Measurements from ENCODE around the gene ETHE1. TPM values are rescaled to one million over a fixed set of nuclear protein-coding genes. Genes with fewer than 3 reads are reported as not detected.

The ETHE1 gene
- total RNA-seq, 3 donors from 2014 or later: 29.3 to 36.8 (median 33.7) TPM

DNA sequence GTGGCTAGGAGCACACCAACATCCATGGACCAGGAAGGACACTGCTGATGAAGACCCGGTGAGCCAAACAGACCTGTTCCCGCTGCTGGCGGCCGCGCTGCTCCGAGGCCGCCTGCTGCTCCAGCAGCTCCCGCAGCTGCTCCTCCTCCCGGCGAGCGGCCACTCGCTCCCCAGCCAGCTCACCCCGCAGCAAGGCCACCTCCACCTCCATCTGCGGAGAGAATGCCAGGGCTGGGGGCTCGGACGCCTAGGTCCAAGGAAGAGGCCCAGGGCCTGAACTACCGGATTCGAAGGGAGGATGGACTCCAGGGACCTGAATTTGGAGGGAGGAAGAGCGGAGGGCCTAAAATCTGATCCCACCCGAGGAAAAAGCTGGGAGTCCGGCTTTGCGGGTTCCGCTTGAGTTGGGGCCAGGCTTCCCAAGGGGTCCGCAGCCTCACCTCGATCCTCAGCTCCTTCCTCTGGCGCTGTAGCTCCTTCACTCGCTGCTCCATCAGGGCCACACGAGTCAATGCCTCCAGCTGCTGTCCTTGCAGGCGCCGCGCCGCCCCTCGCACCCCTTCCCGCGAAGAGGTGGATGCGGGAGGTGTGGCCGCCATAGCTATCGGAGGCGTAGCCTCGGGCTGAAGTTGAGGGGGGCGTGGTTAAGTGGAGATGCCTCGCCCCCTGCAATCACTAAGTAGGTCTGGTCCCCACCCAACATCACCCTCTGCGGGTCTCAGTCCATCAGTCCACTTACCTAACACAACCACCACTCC, 25.2 kb downstream of the ETHE1 start:
- Mint-ChIP-seq H3K4me3 (peak overlapping the region; percentile 88), H3K36me3 (ENCODE audit: insufficient read depth) (peaks cover 21% of the 10 kb centered on the region), H3K27me3 (ENCODE audit: low read depth) (no peaks in the 10 kb centered on the region), H3K4me1 (ENCODE audit: low read depth) (peaks cover 31% of the 10 kb centered on the region), H3K9me3 (no peaks in the 10 kb centered on the region)
- DNase-seq (no peak), ATAC-seq (no peak)

DNA sequence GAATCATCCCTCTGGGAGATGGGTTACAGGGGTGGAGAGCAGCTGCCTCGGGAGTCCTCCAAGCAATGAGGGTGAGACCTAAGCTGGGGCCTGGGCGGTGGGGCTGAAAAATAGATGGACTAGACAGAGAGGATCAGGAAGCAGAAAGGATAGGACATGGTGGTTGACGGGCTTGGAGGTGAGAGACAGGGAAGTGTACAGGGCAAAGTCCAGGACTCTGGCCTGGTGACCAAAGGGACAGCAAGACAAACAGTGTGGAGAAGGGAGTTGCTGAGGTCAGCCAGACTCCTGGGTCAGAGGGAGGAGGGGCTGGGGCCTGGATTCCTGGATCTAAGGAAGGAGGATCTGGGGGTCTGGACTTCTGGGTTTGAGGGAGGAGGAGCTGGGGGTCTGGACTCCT, 28.0 kb downstream of the ETHE1 start:
- no peak overlapping the region for H3K4me3 Mint-ChIP-seq
- no peak for DNase-seq
- H3K27me3 Mint-ChIP-seq (ENCODE audit: low read depth): no peaks in the 10 kb centered on the region
- ATAC-seq: no peak
- no peaks in the 10 kb centered on the region for H3K9me3 Mint-ChIP-seq
- peaks cover 19% of the 10 kb centered on the region for H3K4me1 Mint-ChIP-seq (ENCODE audit: low read depth)
- peaks cover 31% of the 10 kb centered on the region for H3K36me3 Mint-ChIP-seq (ENCODE audit: insufficient read depth)

DNA sequence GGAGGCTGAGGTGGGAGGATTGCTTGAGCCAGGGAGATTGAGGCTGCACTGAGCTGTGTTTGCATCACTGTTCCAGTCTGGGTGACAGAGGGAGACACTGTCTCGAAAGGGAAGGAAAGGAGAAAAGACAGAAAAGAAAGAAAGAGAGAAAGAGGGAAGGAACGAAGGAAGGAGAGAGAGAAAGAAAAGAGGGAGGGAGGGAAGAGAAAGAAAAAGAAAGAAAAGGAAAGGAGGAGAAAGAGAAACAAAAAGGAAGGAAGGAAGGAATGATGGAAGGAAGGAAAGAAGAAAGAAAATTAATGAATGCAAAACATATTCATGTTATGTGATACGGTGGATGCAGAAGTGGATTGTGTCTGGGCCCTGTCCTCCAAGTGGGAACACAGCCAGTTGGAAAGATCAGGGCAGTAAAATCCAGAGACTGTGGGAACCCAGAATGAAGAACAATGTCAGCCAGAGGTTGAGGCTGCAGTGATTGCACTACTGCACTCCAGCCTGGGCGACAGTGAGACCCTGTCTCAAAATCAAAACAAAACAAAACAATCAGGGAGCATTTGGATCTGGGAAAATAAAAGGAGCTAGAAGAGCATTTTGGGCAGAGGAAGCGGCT, 28.7 kb downstream of the ETHE1 start:
- H3K36me3 Mint-ChIP-seq (ENCODE audit: insufficient read depth): peaks cover 31% of the 10 kb centered on the region

DNA sequence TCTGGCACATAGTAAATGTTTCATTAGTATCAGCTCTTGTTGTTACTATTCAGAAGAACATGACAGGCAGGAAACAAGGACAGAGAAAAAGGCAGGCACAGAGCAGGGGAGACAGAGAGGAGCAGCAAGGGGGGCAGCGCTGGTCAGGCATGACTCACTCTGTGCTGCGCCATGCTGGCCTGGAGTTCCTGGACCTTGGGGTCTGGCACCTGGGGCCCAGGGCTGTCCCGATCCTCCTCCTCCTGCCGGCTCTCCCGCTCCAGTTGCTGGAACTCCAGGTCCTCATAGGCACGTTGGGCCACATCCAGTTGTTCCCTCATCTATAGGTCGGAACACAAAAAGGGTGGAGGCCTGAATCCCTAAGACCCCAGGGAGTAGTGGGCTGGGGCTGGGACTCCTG, 30.0 kb downstream of the ETHE1 start:
- H3K36me3 Mint-ChIP-seq (ENCODE audit: insufficient read depth): peaks cover 28% of the 10 kb centered on the region
- H3K4me3 Mint-ChIP-seq: no peak overlapping the region
- DNase-seq (no peak), ATAC-seq (no peak)
- no peaks in the 10 kb centered on the region for H3K9me3 Mint-ChIP-seq
- H3K27me3 Mint-ChIP-seq (ENCODE audit: low read depth): no peaks in the 10 kb centered on the region
- peaks cover 3% of the 10 kb centered on the region for H3K4me1 Mint-ChIP-seq (ENCODE audit: low read depth)

More for the DNA sequence above, 28.7 kb downstream of the ETHE1 start:
- no peaks in the 10 kb centered on the region for H3K27me3 Mint-ChIP-seq (ENCODE audit: low read depth)
- H3K9me3 Mint-ChIP-seq: no peaks in the 10 kb centered on the region
- H3K4me3 Mint-ChIP-seq: no peak overlapping the region
- peaks cover 17% of the 10 kb centered on the region for H3K4me1 Mint-ChIP-seq (ENCODE audit: low read depth)
- DNase-seq (no peak), ATAC-seq (no peak)

DNA sequence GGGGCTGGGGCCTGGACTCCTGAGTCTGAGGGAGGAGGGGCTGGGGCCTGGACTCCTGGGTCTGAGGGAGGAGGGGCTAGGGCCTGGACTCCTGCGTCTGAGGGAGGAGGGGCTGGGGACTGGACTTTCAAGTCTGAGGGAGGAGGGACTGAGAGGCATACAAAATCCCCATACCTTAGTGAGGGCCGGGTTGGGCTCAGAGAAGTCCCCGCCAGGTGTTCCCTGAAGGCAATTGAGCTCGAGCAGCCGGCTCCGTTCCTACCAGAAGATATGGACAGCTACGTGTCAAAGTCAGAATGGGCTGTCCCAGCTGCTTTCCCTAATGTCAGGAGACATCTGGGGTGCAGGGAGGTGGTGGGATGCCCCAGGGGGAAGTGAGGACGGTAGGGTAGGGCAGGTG, 31.9 kb downstream of the ETHE1 start:
- H3K36me3 Mint-ChIP-seq (ENCODE audit: insufficient read depth): peaks cover 26% of the 10 kb centered on the region
- H3K9me3 Mint-ChIP-seq: no peaks in the 10 kb centered on the region
- ATAC-seq (no peak), DNase-seq (no peak)
- H3K27me3 Mint-ChIP-seq (ENCODE audit: low read depth): no peaks in the 10 kb centered on the region
- H3K4me1 Mint-ChIP-seq (ENCODE audit: low read depth): no peaks in the 10 kb centered on the region
- H3K4me3 Mint-ChIP-seq: no peak overlapping the region

DNA sequence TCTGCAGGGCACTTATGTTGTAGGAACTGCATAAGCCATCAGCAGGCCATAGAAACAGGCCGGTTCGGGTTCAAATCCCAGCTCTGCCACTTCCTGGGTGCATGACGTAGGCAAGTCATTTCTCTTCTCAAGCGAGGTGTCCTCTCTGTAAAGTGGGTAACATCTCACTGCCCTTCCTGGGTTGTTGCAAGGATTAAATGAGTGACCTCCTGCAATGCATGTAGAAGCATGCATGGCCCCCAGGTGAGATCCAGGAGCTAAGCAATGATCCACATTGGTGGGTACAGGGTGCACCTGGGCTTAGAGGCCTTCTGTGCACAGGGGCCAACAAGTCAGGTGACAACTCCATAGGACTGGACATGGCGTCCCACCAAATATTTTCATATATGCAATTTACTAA, 36.2 kb downstream of the ETHE1 start:
- Mint-ChIP-seq H3K27me3 (ENCODE audit: low read depth) (no peaks in the 10 kb centered on the region), H3K4me1 (ENCODE audit: low read depth) (peaks cover 5% of the 10 kb centered on the region), H3K4me3 (no peak overlapping the region), H3K36me3 (ENCODE audit: insufficient read depth) (peaks cover 7% of the 10 kb centered on the region), H3K9me3 (no peaks in the 10 kb centered on the region)
- no peak for ATAC-seq
- DNase-seq: no peak

DNA sequence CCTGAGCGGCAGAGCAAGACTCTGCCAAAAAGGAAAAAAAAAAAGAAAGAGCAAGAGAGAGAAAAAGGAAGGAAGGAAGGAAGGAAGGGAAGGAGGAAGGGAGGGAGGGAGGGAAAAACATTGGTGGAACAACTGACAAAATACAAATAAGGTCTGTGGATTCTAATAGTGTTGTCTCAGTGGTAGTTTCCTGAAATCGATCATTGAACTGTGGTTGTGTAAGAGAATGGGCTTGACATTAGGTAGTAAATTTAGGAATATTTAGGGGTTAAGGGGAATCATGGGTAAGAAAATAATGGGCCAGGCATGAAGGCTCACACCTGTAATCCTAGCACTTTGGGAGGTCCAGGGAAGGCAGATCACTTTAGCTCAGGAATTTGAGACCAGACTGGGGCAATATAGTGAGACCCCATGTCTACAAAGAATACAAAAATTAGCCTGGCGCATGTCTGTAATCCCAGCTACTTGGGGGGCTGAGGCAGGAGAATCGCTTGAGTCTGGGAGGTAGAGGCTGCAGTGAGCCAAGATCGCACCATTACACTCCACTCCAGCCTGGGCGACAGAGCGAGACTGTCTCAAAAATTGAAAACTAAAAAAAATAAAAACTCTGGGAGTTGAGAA, 36.9 kb downstream of the ETHE1 start:
- H3K9me3 Mint-ChIP-seq: no peaks in the 10 kb centered on the region
- DNase-seq (no peak), ATAC-seq (no peak)
- peaks cover 4% of the 10 kb centered on the region for H3K36me3 Mint-ChIP-seq (ENCODE audit: insufficient read depth)
- peaks cover 5% of the 10 kb centered on the region for H3K4me1 Mint-ChIP-seq (ENCODE audit: low read depth)
- no peaks in the 10 kb centered on the region for H3K27me3 Mint-ChIP-seq (ENCODE audit: low read depth)
- no peak overlapping the region for H3K4me3 Mint-ChIP-seq

DNA sequence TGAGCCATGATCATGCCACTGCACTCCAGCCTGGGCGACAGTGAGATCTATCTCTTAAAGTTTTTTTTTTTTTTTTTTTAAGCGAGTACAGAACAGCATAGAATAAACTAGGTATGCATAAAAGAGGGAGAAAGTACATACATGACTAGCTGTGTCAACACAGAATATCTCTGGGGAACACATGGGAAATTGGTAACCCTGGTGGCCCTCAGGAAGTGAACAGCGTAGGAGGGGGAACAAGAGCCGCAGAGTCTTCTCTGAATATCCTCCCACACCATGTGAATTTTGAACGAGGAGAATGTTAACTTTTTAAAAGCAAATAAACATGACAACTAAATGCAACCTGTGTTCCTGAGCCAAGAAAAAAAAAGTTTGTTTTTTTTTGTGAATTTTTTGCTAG, 37.7 kb downstream of the ETHE1 start:
- no peak for ATAC-seq
- H3K36me3 Mint-ChIP-seq (ENCODE audit: insufficient read depth): peaks cover under 1% of the 10 kb centered on the region

DNA sequence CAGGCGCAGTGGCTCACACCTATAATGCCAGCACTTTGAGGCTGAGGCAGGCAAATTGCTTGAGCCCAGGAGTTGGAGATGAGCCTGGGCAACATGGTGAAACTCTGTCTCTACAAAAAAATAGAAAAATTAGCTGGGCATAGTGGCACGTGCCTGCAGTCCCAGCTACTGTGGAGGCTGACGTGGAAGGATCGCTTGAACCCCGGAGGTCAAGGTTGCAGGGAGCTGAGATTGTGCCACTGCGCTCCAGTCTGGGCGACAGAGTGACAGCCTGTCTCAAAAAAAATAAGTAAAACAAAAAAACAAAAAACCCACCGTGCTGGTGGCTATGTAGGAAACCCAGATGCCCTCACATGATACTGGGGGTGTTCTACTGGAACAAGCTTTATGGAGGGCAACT, 38.8 kb downstream of the ETHE1 start:
- no peak overlapping the region for H3K4me3 Mint-ChIP-seq
- H3K9me3 Mint-ChIP-seq: no peaks in the 10 kb centered on the region
- H3K4me1 Mint-ChIP-seq (ENCODE audit: low read depth): peaks cover 5% of the 10 kb centered on the region
- ATAC-seq (no peak), DNase-seq (no peak)
- no peaks in the 10 kb centered on the region for H3K36me3 Mint-ChIP-seq (ENCODE audit: insufficient read depth)
- H3K27me3 Mint-ChIP-seq (ENCODE audit: low read depth): no peaks in the 10 kb centered on the region

More for the DNA sequence above, 37.7 kb downstream of the ETHE1 start:
- no peaks in the 10 kb centered on the region for H3K27me3 Mint-ChIP-seq (ENCODE audit: low read depth)
- H3K4me1 Mint-ChIP-seq (ENCODE audit: low read depth): peaks cover 5% of the 10 kb centered on the region
- no peak overlapping the region for H3K4me3 Mint-ChIP-seq
- H3K9me3 Mint-ChIP-seq: no peaks in the 10 kb centered on the region
- no peak for DNase-seq

DNA sequence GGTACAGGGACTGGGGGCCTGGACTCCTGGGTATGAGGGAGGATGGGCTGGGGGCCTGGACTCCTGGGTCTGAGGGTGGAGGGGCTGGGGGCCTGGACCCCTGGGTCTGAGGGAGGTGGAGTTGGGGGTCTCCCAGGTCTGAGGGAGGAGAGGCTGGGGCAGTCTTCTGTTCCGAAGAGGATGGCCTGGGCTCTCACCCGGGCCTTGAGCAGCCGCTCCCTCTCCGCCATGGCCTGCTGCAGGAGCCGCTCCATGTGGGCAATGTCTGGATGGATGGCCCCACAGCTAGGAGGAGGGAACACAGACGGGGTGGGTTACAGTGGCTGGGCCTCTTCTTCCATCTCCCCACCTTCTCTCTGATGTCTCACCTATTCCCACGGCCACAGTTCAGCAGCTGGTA, 40.6 kb downstream of the ETHE1 start:
- Mint-ChIP-seq H3K9me3 (no peaks in the 10 kb centered on the region), H3K4me1 (ENCODE audit: low read depth) (peaks cover 5% of the 10 kb centered on the region), H3K27me3 (ENCODE audit: low read depth) (no peaks in the 10 kb centered on the region), H3K4me3 (no peak overlapping the region), H3K36me3 (ENCODE audit: insufficient read depth) (peaks cover 2% of the 10 kb centered on the region)
- ATAC-seq: no peak
- no peak for DNase-seq

DNA sequence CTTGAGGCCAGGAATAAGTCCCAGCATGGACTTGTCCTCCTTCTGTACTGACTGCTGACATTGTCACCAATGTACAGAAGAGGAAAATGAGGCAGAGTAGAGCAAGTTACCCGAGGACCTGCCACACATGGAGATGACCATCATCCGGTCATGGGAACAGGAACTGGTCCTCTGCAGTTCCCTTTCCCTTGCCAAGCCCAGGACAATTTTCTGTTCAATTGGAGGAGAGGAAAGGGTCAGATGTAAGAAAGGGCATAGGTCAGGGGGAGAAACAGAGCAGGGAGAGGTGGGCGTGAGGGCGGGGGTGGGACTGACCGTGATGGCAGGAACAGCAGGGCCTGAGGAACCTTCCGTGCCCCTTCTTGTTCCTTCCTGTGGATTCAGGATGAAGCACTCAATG, 41.0 kb downstream of the ETHE1 start:
- Mint-ChIP-seq H3K4me1 (ENCODE audit: low read depth) (peaks cover 5% of the 10 kb centered on the region), H3K27me3 (ENCODE audit: low read depth) (no peaks in the 10 kb centered on the region), H3K4me3 (no peak overlapping the region), H3K36me3 (ENCODE audit: insufficient read depth) (peaks cover 2% of the 10 kb centered on the region), H3K9me3 (no peaks in the 10 kb centered on the region)
- ATAC-seq: no peak
- no peak for DNase-seq

DNA sequence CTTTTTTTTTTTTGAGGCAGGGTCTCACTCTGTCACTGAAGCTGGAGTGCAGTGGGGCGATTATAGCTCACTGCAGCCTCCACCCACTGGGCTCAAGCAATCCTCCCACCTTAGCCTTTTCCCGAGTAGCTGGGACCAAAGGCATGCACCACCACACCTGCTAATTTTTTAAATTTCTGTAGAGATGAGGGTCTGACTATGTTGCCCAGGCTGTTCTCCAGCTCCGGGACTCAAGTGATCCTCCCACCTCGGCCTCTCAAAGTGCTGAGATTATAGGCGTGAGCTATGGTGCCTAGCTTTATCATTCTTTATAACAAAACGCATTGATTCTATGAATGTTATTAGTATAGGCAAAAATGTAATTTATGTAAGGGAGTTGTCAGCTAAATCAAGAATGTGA, 43.7 kb downstream of the ETHE1 start:
- H3K4me1 Mint-ChIP-seq (ENCODE audit: low read depth): no peaks in the 10 kb centered on the region
- peaks cover 3% of the 10 kb centered on the region for H3K36me3 Mint-ChIP-seq (ENCODE audit: insufficient read depth)
- ATAC-seq: no peak
- no peaks in the 10 kb centered on the region for H3K27me3 Mint-ChIP-seq (ENCODE audit: low read depth)
- no peak for DNase-seq
- no peaks in the 10 kb centered on the region for H3K9me3 Mint-ChIP-seq
- no peak overlapping the region for H3K4me3 Mint-ChIP-seq

DNA sequence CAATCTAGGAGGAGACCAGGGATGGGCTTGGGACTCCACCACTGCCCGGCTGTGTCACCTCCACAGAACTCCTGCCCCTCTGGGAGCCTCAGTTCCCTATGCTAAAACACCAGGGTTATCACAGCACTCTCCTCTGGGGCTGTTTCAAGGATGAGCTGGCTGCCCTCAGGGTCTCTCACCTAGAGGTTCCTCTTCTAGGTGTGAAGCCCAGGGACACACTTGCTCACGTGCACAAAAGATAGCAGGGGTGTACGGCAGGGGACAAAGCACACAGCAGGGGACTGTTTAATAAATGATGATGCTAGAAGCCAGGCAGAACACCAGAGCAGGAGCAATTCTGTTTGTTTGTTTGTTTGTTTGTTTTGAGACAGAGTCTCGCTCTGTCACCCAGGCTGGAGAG, 44.8 kb downstream of the ETHE1 start:
- Mint-ChIP-seq H3K9me3 (no peaks in the 10 kb centered on the region), H3K4me1 (ENCODE audit: low read depth) (no peaks in the 10 kb centered on the region), H3K36me3 (ENCODE audit: insufficient read depth) (peaks cover 8% of the 10 kb centered on the region), H3K27me3 (ENCODE audit: low read depth) (no peaks in the 10 kb centered on the region), H3K4me3 (no peak overlapping the region)
- no peak for ATAC-seq
- no peak for DNase-seq

DNA sequence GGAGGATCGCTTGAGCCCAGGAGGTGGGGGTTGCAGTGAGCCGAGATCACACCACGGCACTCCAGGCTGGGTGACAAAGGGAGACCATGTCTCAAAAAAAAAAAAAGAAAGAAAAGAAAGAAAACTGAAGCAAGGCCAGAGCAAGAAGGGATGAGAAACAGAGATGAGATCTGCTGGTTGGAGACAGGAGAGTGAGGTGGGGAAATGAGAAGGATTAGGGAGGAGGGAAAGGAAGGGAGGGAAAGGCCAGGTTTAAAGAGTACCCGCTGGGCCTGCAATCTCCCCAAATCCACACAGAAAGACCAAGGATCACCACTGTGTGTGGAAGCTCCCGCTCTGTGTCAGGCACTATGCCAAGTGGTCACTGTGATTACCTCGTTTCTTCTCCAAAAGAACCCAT, 45.3 kb downstream of the ETHE1 start:
- ATAC-seq (no peak), DNase-seq (no peak)
- H3K4me1 Mint-ChIP-seq (ENCODE audit: low read depth): no peaks in the 10 kb centered on the region
- H3K36me3 Mint-ChIP-seq (ENCODE audit: insufficient read depth): peaks cover 10% of the 10 kb centered on the region
- no peaks in the 10 kb centered on the region for H3K27me3 Mint-ChIP-seq (ENCODE audit: low read depth)
- H3K9me3 Mint-ChIP-seq: no peaks in the 10 kb centered on the region
- no peak overlapping the region for H3K4me3 Mint-ChIP-seq

DNA sequence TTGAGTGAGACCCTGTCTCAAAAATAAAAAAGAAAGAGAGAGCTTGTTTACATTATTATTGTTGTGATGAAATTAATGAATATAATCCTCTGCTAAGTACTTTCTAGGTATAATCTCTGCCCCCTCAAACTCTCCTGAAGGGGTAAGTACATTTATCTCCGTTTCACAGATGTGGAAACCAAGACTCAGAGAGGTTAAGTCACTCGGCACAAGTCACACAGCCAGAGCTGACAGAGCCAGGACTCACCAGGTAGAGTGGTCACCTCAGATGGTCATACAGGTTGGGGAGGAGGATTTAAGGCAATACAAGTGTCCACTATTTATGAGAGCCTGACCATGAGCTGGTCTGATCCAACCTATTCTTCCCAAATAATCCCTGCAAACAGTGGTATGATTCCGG, 46.4 kb downstream of the ETHE1 start:
- no peak for DNase-seq
- Mint-ChIP-seq H3K27me3 (ENCODE audit: low read depth) (no peaks in the 10 kb centered on the region), H3K36me3 (ENCODE audit: insufficient read depth) (peaks cover 10% of the 10 kb centered on the region), H3K9me3 (no peaks in the 10 kb centered on the region), H3K4me1 (ENCODE audit: low read depth) (peaks cover 6% of the 10 kb centered on the region), H3K4me3 (no peak overlapping the region)
- no peak for ATAC-seq

Measured in activated T-cell treated with anti-CD3 and anti-CD28 coated beads, Interleukin-2, amount 50 U/mL, for 4 hours (primary cell).